ENCODE data around the gene HSD17B2. TPM values are rescaled to one million over a fixed set of nuclear protein-coding genes. Genes with fewer than 3 reads are reported as not detected.

The HSD17B2 gene
- total RNA-seq, 4 donors from 2014 or later, result 0.40 TPM; not detected in 3

DNA sequence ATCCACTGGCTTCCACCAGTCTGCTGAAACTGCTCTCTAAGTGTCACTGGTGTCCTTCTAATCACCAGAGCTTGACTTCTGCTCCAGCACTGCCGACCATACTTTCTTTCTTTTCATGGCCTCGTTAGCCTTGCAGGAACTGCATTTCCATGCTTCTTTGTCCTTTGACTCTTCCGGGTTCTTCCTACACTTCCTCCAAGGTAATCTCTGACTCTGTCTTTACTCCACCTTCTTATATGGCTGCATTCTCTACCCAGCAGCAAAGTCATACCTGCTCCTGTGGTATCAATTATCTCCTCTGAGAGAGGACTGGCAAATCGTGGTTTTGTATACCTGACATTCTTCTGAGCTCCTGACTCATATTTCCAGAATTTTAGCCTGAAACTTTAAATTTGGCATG lies 6.5 kb downstream of the HSD17B2 start:
- Histone ChIP-seq H3K27me3 (peaks cover 8% of the 10 kb centered on the region), H3K4me3 (no peak overlapping the region), H3K9me3 (no peaks in the 10 kb centered on the region), H3K4me1 (no peaks in the 10 kb centered on the region), H3K36me3 (no peaks in the 10 kb centered on the region), H3K27ac (no peak overlapping the region)
- no peak for ATAC-seq
- 86 to 93% methylated on average over 3 to 4 of the region's 4 CpGs for WGBS, 2 donors (ENCODE audit: low coverage in 1 of 2)
- TF ChIP-seq POLR2AphosphoS5 (IDR thresholded peaks at IDR 0.05), result no peak
- TF ChIP-seq POLR2A (IDR thresholded peaks at IDR 0.05), result no peak
- TF ChIP-seq, protein P1, sequence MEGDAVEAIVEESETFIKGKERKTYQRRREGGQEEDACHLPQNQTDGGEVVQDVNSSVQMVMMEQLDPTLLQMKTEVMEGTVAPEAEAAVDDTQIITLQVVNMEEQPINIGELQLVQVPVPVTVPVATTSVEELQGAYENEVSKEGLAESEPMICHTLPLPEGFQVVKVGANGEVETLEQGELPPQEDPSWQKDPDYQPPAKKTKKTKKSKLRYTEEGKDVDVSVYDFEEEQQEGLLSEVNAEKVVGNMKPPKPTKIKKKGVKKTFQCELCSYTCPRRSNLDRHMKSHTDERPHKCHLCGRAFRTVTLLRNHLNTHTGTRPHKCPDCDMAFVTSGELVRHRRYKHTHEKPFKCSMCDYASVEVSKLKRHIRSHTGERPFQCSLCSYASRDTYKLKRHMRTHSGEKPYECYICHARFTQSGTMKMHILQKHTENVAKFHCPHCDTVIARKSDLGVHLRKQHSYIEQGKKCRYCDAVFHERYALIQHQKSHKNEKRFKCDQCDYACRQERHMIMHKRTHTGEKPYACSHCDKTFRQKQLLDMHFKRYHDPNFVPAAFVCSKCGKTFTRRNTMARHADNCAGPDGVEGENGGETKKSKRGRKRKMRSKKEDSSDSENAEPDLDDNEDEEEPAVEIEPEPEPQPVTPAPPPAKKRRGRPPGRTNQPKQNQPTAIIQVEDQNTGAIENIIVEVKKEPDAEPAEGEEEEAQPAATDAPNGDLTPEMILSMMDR (IDR thresholded peaks at IDR 0.05), result no peak
- no peak for TF ChIP-seq EP300 (IDR thresholded peaks at IDR 0.05)

- peaks cover 8% of the 10 kb centered on the region for H3K27me3 ChIP-seq
- no peaks in the 10 kb centered on the region for H3K9me3 ChIP-seq
- no peak overlapping the region for H3K4me3 ChIP-seq
- H3K27ac ChIP-seq, result no peak overlapping the region
- no peaks in the 10 kb centered on the region for H3K36me3 ChIP-seq
- WGBS, 2 donors (ENCODE audit: low coverage in 1 of 2), result 88 to 90% methylated on average over 2 to 5 of the region's 8 CpGs
- no peaks in the 10 kb centered on the region for H3K4me1 ChIP-seq
- TF ChIP-seq POLR2AphosphoS5 (IDR thresholded peaks at IDR 0.05), result no peak
- no peak for TF ChIP-seq POLR2A (IDR thresholded peaks at IDR 0.05)
- TF ChIP-seq, protein P1 (IDR thresholded peaks at IDR 0.05), result no peak
- TF ChIP-seq EP300 (IDR thresholded peaks at IDR 0.05), result no peak
- no peak for ATAC-seq
Measured at GRCh38 chr16:82042144-82042543, 7.1 kb downstream of the HSD17B2 start.

GRCh38 chr16:82042846-82043245 lies 7.8 kb downstream of the HSD17B2 start:
- Histone ChIP-seq H3K36me3 (no peaks in the 10 kb centered on the region), H3K27me3 (peaks cover 12% of the 10 kb centered on the region), H3K4me1 (no peaks in the 10 kb centered on the region), H3K27ac (no peak overlapping the region), H3K9me3 (no peaks in the 10 kb centered on the region), H3K4me3 (no peak overlapping the region)
- no peak for ATAC-seq
- TF ChIP-seq POLR2AphosphoS5 (IDR thresholded peaks at IDR 0.05) (no peak), POLR2A (IDR thresholded peaks at IDR 0.05) (no peak), EP300 (IDR thresholded peaks at IDR 0.05) (no peak)
- TF ChIP-seq, protein P1 (IDR thresholded peaks at IDR 0.05), result no peak
- WGBS, 2 donors (ENCODE audit: low coverage in 1 of 2), result 75 to 83% methylated on average over 1 of the region's 2 CpGs

GRCh38 chr16:82043680-82044584 lies 8.9 kb downstream of the HSD17B2 start:
- Histone ChIP-seq H3K9me3 (no peaks in the 10 kb centered on the region), H3K4me3 (no peak overlapping the region), H3K27ac (no peak overlapping the region), H3K36me3 (no peaks in the 10 kb centered on the region), H3K27me3 (peaks cover 5% of the 10 kb centered on the region), H3K4me1 (no peaks in the 10 kb centered on the region)
- TF ChIP-seq, protein P1 (IDR thresholded peaks at IDR 0.05), result no peak
- no peak for TF ChIP-seq EP300 (IDR thresholded peaks at IDR 0.05)
- no peak for TF ChIP-seq POLR2AphosphoS5 (IDR thresholded peaks at IDR 0.05)
- no peak for TF ChIP-seq POLR2A (IDR thresholded peaks at IDR 0.05)
- 52 to 56% methylated on average over 4 to 5 of the region's 6 CpGs for WGBS, 2 donors (ENCODE audit: low coverage in 1 of 2)
- ATAC-seq, result no peak

DNA sequence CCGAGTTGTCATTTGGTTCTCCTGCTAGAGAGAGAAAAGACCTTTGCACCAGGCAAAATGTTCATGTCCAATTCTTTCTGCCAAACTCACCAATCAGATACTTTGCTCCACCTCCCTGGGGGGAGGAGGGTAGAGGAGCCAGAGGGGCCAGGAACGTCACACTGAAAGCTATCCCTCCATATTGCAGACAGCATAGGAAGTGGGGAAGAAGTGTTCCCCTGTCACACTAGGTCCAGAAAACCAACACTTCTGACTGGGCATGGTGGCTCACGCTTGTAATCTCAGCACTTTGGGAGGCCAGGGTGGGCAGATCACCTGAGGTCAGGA lies 9.5 kb downstream of the HSD17B2 start:
- WGBS, 2 donors (ENCODE audit: low coverage in 1 of 2), result 83% methylated on average over 1 of the region's 3 CpGs; no CpG with 5 or more reads in 1 of the 2 donors

More for the DNA sequence above, 9.5 kb downstream of the HSD17B2 start:
- H3K4me1 ChIP-seq, result no peaks in the 10 kb centered on the region
- no peak overlapping the region for H3K4me3 ChIP-seq
- ATAC-seq, result no peak
- H3K9me3 ChIP-seq, result no peaks in the 10 kb centered on the region
- no peaks in the 10 kb centered on the region for H3K36me3 ChIP-seq
- no peak overlapping the region for H3K27ac ChIP-seq
- TF ChIP-seq EP300 (IDR thresholded peaks at IDR 0.05), result no peak
- TF ChIP-seq POLR2A (IDR thresholded peaks at IDR 0.05), result no peak
- TF ChIP-seq POLR2AphosphoS5 (IDR thresholded peaks at IDR 0.05), result no peak
- TF ChIP-seq, protein P1 (IDR thresholded peaks at IDR 0.05), result no peak
- H3K27me3 ChIP-seq, result peaks cover 4% of the 10 kb centered on the region
